B cell (primary cell): Measurements from ENCODE around the gene CTDSP2. TPM values are rescaled to one million over a fixed set of nuclear protein-coding genes. Genes with fewer than 3 reads are reported as not detected.

Experiments
- ATAC-seq: fragments of 200-7000 bp; cut with Tn5 transposase; one replicate; pipeline ENCODE4 v1.10.0; 2021; ENCODE audit warnings: low read depth, mild to moderate bottlenecking, moderate number of reproducible peaks, moderate library complexity
- CTCF ChIA-PET: fragments of 350-600 bp; sonication (Branson Sonifier 250); formaldehyde crosslinking; loops from one replicate; lab custom pipeline; 2021; ENCODE audit warnings: antibody characterized with exemption, inconsistent platforms; lab: Charles Lee
- POLR2A ChIA-PET: fragments of 350-600 bp; sonication (Branson Sonifier 250); formaldehyde crosslinking; loops from one replicate; lab custom pipeline; 2021; ENCODE audit warnings: antibody characterized with exemption; lab: Charles Lee
- DNase-seq: peaks from one replicate; pipeline ENCODE4 v3.0.0; 2013
- H2AFZ ChIP-seq: 2 replicates; pipeline ENCODE4 v1.6.1; 2012; ENCODE audit warnings: mild to moderate bottlenecking, low read depth, low read length; ENCODE audit not compliant: insufficient read depth, poor library complexity, severe bottlenecking
- H3K27ac ChIP-seq, 2 donors: 1 replicate in 1 of 2; 2 replicates in 1 of 2; pipeline ENCODE4 v1.5.1; 2012 to 2013; ENCODE audit warnings: low read length in 2 of 2, mild to moderate bottlenecking in 2 of 2, moderate library complexity in 1 of 2
- H3K27me3 ChIP-seq, 4 experiments: fragments of 200-600 bp in 1 of 4; sonication (generic) in 1 of 4; replicated peaks in 1 of 4; 1 replicate in 2 of 4; 2 replicates in 2 of 4; pipeline versions ENCODE4 v1.6.1 to v1.7.0; 2013 to 2016; ENCODE audit warnings: low read length in 3 of 4, mild to moderate bottlenecking in 2 of 4, mixed read lengths in 1 of 4, moderate library complexity in 1 of 4; ENCODE audit not compliant: insufficient read depth in 4 of 4, control insufficient read depth in 3 of 4; ENCODE audit errors: control extremely low read depth in 1 of 4
- H3K36me3 ChIP-seq, 2 experiments: replicated peaks in 1 of 2; 1 replicate in 1 of 2; 2 replicates in 1 of 2; pipeline versions ENCODE4 v1.6.1 to v1.7.1; 2013; ENCODE audit warnings: low read length in 1 of 2; ENCODE audit not compliant: insufficient read depth in 2 of 2, control insufficient read depth in 1 of 2; ENCODE audit errors: control extremely low read depth in 1 of 2, extremely low read depth in 1 of 2
- H3K4me1 ChIP-seq, 2 donors: fragments of 200-600 bp in 1 of 2; sonication (generic) in 1 of 2; 1 replicate in 1 of 2; 2 replicates in 1 of 2; pipeline versions ENCODE4 v1.5.1 to v1.6.1; 2013 to 2017; ENCODE audit warnings: low read length in 2 of 2; ENCODE audit not compliant: control insufficient read depth in 2 of 2, insufficient read depth in 2 of 2
- H3K4me2 ChIP-seq: replicated peaks from 2 replicates; pipeline ENCODE3; 2012; ENCODE audit warnings: mild to moderate bottlenecking, low read depth, low read length; ENCODE audit not compliant: poor library complexity, severe bottlenecking
- H3K4me3 ChIP-seq, 5 experiments: fragments of 200-600 bp in 1 of 5; sonication (generic) in 1 of 5; 1 replicate in 3 of 5; 2 replicates in 2 of 5; pipeline versions ENCODE4 v1.5.1 to v1.7.0; 2011 to 2016; ENCODE audit warnings: low read length in 4 of 5, mild to moderate bottlenecking in 4 of 5, low read depth in 2 of 5, control low read depth in 1 of 5, moderate library complexity in 1 of 5; ENCODE audit not compliant: insufficient read depth in 1 of 5; ENCODE audit errors: control extremely low read depth in 1 of 5, extremely low read depth in 1 of 5
- H3K79me2 ChIP-seq: fragments of 200-600 bp; sonication (generic); one replicate; pipeline ENCODE4 v1.6.0; 2016; ENCODE audit warnings: low read length; ENCODE audit not compliant: control insufficient read depth, insufficient read depth
- H3K9ac ChIP-seq: fragments of 200-600 bp; sonication (generic); 2 replicates; pipeline ENCODE4 v1.6.1; 2017; ENCODE audit warnings: mild to moderate bottlenecking, low read length, moderate library complexity
- H3K9me3 ChIP-seq, 3 donors: one replicate each; pipeline versions ENCODE4 v1.6.1 to v1.7.1; 2013; ENCODE audit warnings: low read length in 2 of 3; ENCODE audit not compliant: control insufficient read depth in 2 of 3, insufficient read depth in 1 of 3; ENCODE audit errors: control extremely low read depth in 1 of 3
- H4K20me1 ChIP-seq: 2 replicates; pipeline ENCODE4 v1.6.0; 2012; ENCODE audit warnings: mild to moderate bottlenecking, low read length; ENCODE audit not compliant: insufficient read depth, control insufficient read depth, poor library complexity, severe bottlenecking
- H3K27ac Mint-ChIP-seq: one replicate; pipeline ENCODE4 v1.8.0; 2021; ENCODE audit warnings: mixed read lengths
- H3K27me3 Mint-ChIP-seq: one replicate; pipeline ENCODE4 v1.8.0; 2021; ENCODE audit warnings: mixed read lengths
- H3K4me1 Mint-ChIP-seq: one replicate; pipeline ENCODE4 v1.8.0; 2021; ENCODE audit warnings: mixed read lengths
- H3K4me3 Mint-ChIP-seq: one replicate; pipeline ENCODE4 v1.8.0; 2021; ENCODE audit warnings: mixed read lengths
- H3K9me3 Mint-ChIP-seq: one replicate; pipeline ENCODE4 v1.8.0; 2022; ENCODE audit warnings: mixed read lengths; ENCODE audit not compliant: insufficient read depth
- CTCF ChIP-seq: fragments of 200-600 bp; IDR thresholded peaks from one replicate; pipeline ENCODE4 v1.8.0; 2022; ENCODE audit warnings: antibody characterized with exemption, mild to moderate bottlenecking
- EZH2 ChIP-seq: IDR thresholded peaks from 2 replicates; pipeline ENCODE4 v1.6.1; 2012; ENCODE audit warnings: borderline replicate concordance, low read depth, mild to moderate bottlenecking, moderate library complexity, low read length; ENCODE audit not compliant: insufficient read depth, poor library complexity, severe bottlenecking
- WGBS: methylation state at CpG from one replicate; pipeline ENCODE4 v1.1.5; 2013; ENCODE audit warnings: missing lambda C conversion rate; ENCODE audit not compliant: insufficient coverage; 5-methylcytosine and 5-hydroxymethylcytosine counted together
- intact Hi-C: fragments of 100-400 bp; cut with micrococcal nuclease; formaldehyde crosslinking; loops from one replicate; pipeline ENCODE4 v1.10.0; 2022
- polyA plus RNA-seq: library from polyadenylated mRNA; depleted of rRNA; stranded (reverse); fragments of >200 nt; gene quantifications from 2 replicates; pipeline ENCODE4 v1.2.3, GENCODE V29; 2012
- total RNA-seq, 2 donors: library from RNA; stranded (reverse); fragments of 120-200 nt in 1 of 2; gene quantifications; 1 replicate in 1 of 2; 2 replicates in 1 of 2; pipeline versions ENCODE4 v1.2.3 to v1.2.4, GENCODE V29; 2013 to 2022

Gene CTDSP2
- total and polyA plus RNA-seq, 2 donors (not counting 1 experiment from before 2014, with no cell fraction given) = 99.1 to 209 TPM

DNA sequence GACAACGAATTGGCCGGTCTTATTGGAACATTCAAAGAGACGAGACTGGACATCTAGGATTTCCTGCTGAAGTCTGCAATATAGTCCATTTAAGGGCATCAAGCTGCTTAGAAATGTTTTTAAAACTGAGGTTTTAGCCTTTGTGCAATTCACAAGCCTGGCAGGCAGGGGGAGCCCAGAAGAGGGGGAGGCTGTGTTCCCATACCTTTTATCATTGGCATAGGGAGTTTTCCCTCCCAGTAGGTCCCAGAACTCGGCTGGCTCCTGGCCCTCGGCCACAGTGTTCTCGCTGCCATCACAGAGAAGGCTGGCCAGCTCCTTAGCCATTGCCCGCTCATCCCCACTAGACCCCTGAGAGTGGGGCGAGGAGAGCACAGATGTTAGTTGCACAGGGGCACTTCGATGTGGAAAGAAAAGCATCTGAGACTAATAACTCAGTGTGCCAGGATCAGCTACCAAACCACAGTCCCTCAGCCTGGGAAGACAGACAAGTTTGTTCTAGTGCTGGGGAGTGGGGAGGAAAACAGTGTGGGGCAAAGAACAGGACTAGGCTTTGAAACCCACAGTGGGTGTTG is 43.1 kb downstream of the CTDSP2 start:
- H3K9me3 ChIP-seq = no peaks in the 10 kb centered on the region
- H3K4me1 ChIP-seq = no peaks in the 10 kb centered on the region
- CTCF ChIA-PET = interaction anchor here (0.7 to 9.6 kb wide), 19 partner anchors 9 to 106 kb away, joined by 3 to 121 read pairs (median 5); partner anchors contain the start of genes AVIL and TSFM
- Mint-ChIP-seq H3K27ac (no peak overlapping the region), H3K27me3 (no peaks in the 10 kb centered on the region), H3K4me1 (no peaks in the 10 kb centered on the region), H3K9me3 (no peaks in the 10 kb centered on the region), H3K4me3 (no peak overlapping the region)
- DNase-seq (peak; percentile 45), ATAC-seq (peak; percentile 39)
- H3K27ac ChIP-seq = no peak overlapping the region
- no peaks in the 10 kb centered on the region for H3K27me3 ChIP-seq
- H3K79me2 ChIP-seq = no peaks in the 10 kb centered on the region
- POLR2A ChIA-PET = no interaction called here
- TF ChIP-seq CTCF (peak; percentile 78), EZH2 (no peak)
- H2AFZ ChIP-seq = no peak overlapping the region
- no peak overlapping the region for H3K4me2 ChIP-seq
- H3K9ac ChIP-seq = no peak overlapping the region
- H4K20me1 ChIP-seq = no peaks in the 10 kb centered on the region
- no peak overlapping the region for H3K4me3 ChIP-seq
- intact Hi-C loops = loop anchor here (1.0 kb wide), 1 partner anchor 102 kb away; no protein-coding TSS in a partner anchor
- WGBS = 89% methylated on average over 4 of the region's 9 CpGs
- H3K36me3 ChIP-seq = peaks cover 0 to 29% of the 10 kb centered on the region in 2 experiments

- no CpG with 5 or more reads among the region's 1 CpG for WGBS
- intact Hi-C loops = loop anchor here (1.0 kb wide), 1 partner anchor 103 kb away; no protein-coding TSS in a partner anchor
- no peaks in the 10 kb centered on the region for H3K9me3 Mint-ChIP-seq
These were observed 43.9 kb downstream of the CTDSP2 start for GRCh38 chr12:57802607-57803006.

More at GRCh38 chr12:57802607-57803006, 43.9 kb downstream of the CTDSP2 start:
- ChIA-PET POLR2A (no interaction called here), CTCF (interaction anchor here (0.7 to 9.6 kb wide), 20 partner anchors 8 to 106 kb away, joined by 3 to 121 read pairs (median 6); partner anchors contain the start of genes AVIL and TSFM)
- no peaks in the 10 kb centered on the region for H4K20me1 ChIP-seq
- ATAC-seq = no peak
- no peak overlapping the region for H3K9ac ChIP-seq
- no peaks in the 10 kb centered on the region for H3K9me3 ChIP-seq
- no peak overlapping the region for H2AFZ ChIP-seq
- no peaks in the 10 kb centered on the region for H3K4me1 ChIP-seq
- peaks cover 0 to 28% of the 10 kb centered on the region in 2 experiments for H3K36me3 ChIP-seq
- no peaks in the 10 kb centered on the region for H3K27me3 ChIP-seq
- Mint-ChIP-seq H3K27ac (no peak overlapping the region), H3K27me3 (no peaks in the 10 kb centered on the region), H3K4me3 (no peak overlapping the region), H3K4me1 (no peaks in the 10 kb centered on the region)
- H3K4me2 ChIP-seq = no peak overlapping the region
- no peak overlapping the region for H3K4me3 ChIP-seq
- no peak for TF ChIP-seq EZH2
- TF ChIP-seq CTCF = no peak
- no peak overlapping the region for H3K27ac ChIP-seq
- no peak for DNase-seq
- H3K79me2 ChIP-seq = no peaks in the 10 kb centered on the region
